Suprapubic skin (tissue), 3 donors: ENCODE measurements around the gene CHMP4A.

ENCODE experiments used
- EP300 ChIP-seq: sonication (generic); formaldehyde crosslinking; IDR thresholded peaks from one replicate; pipeline ENCODE4 v1.6.1; 2017; ENCODE audit warnings: antibody characterized with exemption
- TF ChIP-seq, protein P1 (sequence below), 2 donors: fragments of 200-600 bp in 1 of 2; fragments of 450-650 bp in 1 of 2; sonication (generic) in 1 of 2; IDR thresholded peaks; one replicate each; pipeline ENCODE4 v1.5.1; 2016 to 2019; ENCODE audit warnings: antibody characterized with exemption in 2 of 2, mild to moderate bottlenecking in 1 of 2, moderate library complexity in 1 of 2

DNA sequence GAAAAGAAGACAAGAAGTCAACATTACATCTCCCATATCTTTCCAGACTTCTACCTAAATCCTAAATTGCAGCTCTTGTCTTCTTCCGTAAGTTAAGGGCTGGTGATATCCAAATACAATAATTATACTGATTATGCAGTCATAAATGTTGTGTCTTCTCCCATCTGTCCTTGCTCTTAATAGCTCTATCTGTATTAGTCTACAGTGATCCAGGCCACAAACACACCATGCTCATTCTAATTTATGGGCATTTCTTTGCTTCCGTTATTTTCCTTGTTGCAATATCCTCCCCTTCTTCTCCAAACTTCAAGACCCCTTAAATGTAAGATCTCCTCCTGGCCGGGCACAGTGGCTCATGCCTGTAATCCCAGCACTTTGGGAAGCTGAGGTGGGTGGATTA, 6.2 kb upstream of the CHMP4A start:
- TF ChIP-seq, protein P1, sequence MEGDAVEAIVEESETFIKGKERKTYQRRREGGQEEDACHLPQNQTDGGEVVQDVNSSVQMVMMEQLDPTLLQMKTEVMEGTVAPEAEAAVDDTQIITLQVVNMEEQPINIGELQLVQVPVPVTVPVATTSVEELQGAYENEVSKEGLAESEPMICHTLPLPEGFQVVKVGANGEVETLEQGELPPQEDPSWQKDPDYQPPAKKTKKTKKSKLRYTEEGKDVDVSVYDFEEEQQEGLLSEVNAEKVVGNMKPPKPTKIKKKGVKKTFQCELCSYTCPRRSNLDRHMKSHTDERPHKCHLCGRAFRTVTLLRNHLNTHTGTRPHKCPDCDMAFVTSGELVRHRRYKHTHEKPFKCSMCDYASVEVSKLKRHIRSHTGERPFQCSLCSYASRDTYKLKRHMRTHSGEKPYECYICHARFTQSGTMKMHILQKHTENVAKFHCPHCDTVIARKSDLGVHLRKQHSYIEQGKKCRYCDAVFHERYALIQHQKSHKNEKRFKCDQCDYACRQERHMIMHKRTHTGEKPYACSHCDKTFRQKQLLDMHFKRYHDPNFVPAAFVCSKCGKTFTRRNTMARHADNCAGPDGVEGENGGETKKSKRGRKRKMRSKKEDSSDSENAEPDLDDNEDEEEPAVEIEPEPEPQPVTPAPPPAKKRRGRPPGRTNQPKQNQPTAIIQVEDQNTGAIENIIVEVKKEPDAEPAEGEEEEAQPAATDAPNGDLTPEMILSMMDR (IDR thresholded peaks at IDR 0.05) = no peak
- no peak for TF ChIP-seq EP300
